ENCODE data around the gene ERGIC1.

The ERGIC1 gene

GRCh38 chr5:172946146-172946545, 112.1 kb downstream of the ERGIC1 start:
- no peak for DNase-seq (ENCODE audit: low read depth in 2 of 2)

DNA sequence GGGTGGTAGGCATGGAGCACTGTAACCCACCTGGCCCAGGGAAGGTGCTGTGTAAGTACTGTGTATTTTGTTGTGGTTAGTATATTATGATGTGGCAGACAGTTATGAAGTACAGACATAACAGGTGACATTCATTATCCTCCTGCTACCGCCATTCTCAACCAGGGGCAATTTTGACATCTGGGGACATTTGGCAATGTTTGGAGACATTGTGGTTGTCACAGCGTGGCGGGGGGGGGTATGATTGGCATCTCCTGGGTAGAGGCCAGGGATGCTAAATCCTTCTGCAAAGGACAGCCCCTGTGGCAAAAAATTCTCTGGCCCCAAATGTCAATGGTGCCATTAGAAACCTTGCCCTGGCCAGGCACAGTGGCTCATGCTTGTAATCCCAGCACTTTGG, 115.4 kb downstream of the ERGIC1 start:
- no peak for DNase-seq (ENCODE audit: low read depth in 2 of 2)

- DNase-seq (ENCODE audit: low read depth in 2 of 2): no peak
These were observed 116.3 kb downstream of the ERGIC1 start for GRCh38 chr5:172950176-172950965.

- DNase-seq (ENCODE audit: low read depth in 2 of 2): no peak
These were observed 117.5 kb downstream of the ERGIC1 start for GRCh38 chr5:172951371-172952033.

- no peak for DNase-seq (ENCODE audit: low read depth in 2 of 2)
These were observed 118.0 kb downstream of the ERGIC1 start for GRCh38 chr5:172952034-172952511.

DNA sequence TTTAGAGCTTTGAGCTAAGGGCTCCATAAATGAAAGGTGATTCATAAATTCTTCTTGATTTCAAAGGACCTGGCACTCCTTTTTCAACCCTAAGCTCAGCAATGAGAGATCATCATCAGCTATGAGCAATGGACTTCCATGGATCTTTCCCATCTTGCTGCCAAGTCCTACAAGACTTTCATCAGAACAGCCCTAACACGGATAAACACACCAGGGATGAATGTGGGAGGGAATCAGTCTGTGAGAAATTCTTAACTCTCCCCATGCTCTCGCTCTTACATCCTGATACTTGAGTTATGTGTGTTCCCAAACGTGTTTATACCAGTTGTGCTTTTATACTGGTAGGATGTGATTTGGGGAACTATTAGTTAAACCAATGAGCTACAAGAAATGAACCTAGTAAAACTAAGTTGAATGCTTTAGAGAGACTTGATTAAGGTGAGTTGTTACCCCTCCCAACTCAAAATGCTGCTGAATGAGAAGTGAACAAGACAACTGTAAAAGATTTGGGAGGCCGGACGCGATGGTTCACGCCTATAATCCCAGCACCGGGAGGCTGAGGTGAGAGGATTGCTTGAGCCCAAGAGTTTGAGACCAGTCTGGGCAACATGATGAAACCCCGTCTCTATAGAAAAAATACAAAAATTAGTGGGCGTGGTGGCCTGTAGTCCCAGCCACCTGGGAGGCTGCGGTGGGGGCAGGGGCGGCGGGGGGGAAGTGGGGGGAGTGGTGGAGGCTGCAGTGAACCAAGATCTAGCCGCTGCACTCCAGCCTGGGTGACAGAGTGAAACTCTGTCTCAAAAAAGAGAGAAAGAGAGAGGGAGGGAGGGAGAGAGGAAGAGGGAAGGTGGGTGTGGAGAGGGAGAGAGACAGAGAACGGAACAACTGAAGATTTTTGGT, 120.0 kb downstream of the ERGIC1 start:
- no peak for DNase-seq (ENCODE audit: low read depth in 2 of 2)

- DNase-seq (ENCODE audit: low read depth in 2 of 2): no peak
These were observed 120.7 kb downstream of the ERGIC1 start for GRCh38 chr5:172954751-172955159.

GRCh38 chr5:172956228-172956627, 122.2 kb downstream of the ERGIC1 start:
- no peak for DNase-seq (ENCODE audit: low read depth in 2 of 2)

DNA sequence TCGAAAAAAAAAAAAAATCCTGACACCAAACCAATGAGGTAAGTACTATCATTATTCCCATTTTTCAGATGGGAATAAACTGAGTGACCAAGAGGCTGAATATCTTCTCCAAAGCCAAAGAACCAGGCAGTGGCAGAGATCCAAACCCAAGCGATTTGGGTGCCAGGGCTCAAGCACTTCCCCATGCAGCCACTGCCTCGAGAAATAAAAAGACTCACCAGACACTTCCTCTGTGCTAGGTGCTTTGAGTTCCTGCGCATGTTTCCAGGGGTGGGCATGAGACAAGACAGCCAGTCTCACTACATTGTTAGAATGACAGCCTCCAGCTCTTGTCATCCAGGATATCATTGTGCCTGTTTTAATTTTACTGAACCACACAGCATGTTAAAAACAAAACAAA, 122.9 kb downstream of the ERGIC1 start:
- no peak for DNase-seq (ENCODE audit: low read depth in 2 of 2)

- no peak for DNase-seq (ENCODE audit: low read depth in 2 of 2)
These were observed 123.4 kb downstream of the ERGIC1 start for GRCh38 chr5:172957458-172957857.

DNA sequence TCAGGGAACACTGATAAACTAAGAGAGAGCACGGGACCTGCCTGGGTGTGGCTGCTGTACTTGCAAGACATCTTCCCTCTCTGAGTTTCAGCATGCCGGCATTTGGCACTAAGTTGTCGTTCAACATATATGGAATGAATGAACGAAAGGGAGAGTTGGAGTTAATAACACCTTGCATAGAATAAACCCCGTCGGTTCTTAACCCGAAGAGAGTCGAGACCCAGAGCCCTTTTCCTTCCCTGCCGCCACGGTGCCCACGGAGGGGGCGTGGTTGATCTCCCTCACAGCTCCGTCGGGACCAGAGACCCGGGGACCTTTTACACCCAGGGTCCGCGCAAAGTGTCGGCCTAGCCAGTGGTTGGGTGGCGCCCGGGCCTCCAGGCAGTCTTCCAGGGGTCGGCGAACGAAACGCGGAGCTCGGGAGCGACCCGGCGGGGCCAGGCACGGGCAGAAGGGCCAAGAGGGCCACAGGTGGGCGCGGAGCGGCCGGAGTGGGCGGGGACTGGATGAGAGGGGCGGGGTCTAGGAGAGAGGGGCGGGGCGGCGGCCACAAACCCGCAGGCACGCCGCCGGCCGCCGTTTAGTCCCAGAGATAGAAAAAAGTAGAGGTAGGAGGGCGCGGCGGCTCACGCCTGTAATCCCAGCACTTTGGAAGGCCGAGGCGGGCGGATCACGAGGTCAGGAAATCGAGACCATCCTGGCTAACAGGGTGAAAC, 124.4 kb downstream of the ERGIC1 start:
- DNase-seq (ENCODE audit: low read depth in 2 of 2): peak; percentile 59 to 61

- no peak for DNase-seq (ENCODE audit: low read depth in 2 of 2)
These were observed 126.1 kb downstream of the ERGIC1 start for GRCh38 chr5:172959824-172960799.

GRCh38 chr5:172969921-172970320, 135.9 kb downstream of the ERGIC1 start:
- DNase-seq (ENCODE audit: low read depth in 2 of 2): no peak

DNA sequence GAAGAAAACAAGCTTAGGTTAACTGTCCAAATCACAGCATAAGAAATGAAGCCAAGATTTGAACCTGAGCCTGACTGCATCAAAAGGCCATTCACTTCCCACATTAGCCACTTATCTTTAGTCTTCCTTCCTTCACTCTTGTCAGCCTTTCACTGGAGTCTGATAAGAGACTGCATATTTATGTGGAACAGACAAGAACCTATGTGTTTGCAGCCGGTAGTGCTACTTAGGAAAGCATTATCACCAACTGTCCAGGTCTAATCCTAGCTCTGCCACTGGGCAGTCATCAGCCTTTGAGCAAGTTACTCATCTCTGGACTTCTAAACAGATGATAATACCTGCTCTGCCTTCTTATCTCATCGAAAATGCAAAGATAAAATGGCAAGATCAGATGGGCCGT, 137.4 kb downstream of the ERGIC1 start:
- no peak for DNase-seq (ENCODE audit: low read depth in 2 of 2)

GRCh38 chr5:172972552-172972951, 138.5 kb downstream of the ERGIC1 start:
- no peak for DNase-seq (ENCODE audit: low read depth in 2 of 2)

DNA sequence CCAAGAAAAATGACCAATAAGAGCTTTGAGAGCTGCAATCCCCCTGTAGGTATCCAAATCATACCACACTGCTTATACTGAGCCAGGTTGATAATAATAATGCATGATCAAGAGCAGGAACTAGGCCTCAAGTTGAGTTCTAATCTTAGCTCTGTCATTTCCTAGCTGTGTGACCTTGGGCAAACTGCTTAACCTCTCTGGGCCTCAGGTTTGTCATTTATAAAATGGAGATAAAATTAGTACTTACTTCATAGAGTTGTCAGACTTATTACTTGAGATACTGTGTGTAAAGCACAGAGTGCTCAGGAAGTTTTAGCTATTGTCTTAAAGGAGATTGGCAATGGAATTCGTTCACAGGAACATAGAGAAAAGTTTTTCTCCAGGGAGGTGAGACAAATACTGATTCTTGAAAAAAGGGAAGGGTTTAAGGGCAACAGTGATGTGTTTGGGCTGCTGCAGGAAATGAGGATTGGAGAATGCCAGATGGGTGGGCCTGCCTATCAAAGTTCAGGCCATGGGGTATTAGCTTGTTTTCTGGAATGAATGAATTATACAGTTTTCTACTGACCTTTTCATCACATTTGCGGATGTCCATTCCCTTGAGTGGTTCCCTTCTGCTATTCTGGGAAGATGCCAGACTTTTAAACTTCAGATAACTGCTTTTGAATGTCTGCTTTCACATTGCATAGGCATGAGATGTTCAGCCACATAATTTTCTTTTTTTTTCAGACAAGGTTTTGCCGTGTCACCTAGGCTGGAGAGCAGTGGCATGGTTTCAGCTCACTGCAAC, 139.3 kb downstream of the ERGIC1 start:
- DNase-seq (ENCODE audit: low read depth in 2 of 2): no peak

GRCh38 chr5:172973931-172974330, 139.9 kb downstream of the ERGIC1 start:
- no peak for DNase-seq (ENCODE audit: low read depth in 2 of 2)

- DNase-seq (ENCODE audit: low read depth in 2 of 2): no peak
These were observed 141.2 kb downstream of the ERGIC1 start for GRCh38 chr5:172975289-172975688.

GRCh38 chr5:172979778-172980177, 145.7 kb downstream of the ERGIC1 start:
- DNase-seq (ENCODE audit: low read depth in 2 of 2): no peak

DNA sequence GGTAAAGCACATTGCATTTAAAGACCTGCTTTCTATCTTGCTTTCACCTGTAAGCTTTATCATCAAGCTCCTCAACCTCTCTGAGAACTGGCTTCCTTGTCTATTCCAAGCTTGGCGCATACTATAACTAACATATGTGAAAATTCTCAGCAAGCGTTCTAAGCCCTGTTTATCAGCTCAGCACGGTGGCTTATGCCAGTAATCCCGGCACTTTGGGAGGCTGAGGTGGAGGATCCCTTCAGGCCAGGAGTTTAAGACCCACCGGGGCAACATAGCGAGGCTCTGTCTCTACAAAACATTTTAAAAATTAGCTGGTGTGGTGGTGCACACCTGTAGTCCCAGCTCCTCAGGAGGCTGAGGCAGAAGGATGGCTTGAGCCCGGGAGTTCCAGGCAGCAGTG, 147.9 kb downstream of the ERGIC1 start:
- DNase-seq (ENCODE audit: low read depth in 2 of 2): no peak

Data from stimulated activated CD4-positive, alpha-beta T cell treated with anti-CD3 and anti-CD28 coated beads, Interleukin-4, amount 100 ng/mL, for 48 hours (primary cell).